ENCODE measurements around the gene PTPRJ.

The PTPRJ gene

DNA sequence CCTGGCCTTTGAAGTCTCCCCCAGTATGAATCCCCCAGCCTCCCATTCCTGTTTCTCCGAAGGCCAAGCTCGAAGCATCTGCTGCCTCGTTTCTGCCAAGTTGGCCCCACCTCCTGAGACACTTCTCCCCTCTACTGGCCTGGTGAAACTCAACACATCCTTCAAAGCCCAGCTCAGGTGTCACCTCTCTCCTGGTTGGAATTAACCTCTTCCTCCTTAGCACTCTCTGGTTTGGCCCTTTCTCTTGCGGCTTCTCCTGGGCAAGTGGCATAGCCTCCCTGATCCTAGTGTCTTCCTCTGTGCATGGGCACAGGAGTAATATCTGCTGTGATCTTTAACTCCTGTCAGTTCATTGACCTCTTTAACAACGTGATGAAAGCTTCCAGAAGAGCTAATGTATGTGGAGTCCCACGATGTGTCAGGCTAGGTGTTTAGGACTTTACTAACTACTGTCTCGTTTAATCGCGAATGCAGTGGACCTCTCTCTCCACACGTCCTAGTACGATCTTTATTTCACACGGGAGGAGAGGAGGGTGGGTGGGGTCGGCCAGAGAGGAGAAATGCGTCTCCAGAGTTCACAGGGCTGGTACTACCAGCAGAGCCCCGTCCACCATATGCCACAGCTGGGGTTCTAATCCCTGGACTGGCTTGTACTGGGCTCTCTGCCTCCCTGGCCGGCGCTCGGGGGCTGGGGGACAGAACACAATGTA lies 826 bp upstream of the PTPRJ start:
- Mint-ChIP-seq H3K4me1 (peaks cover 16% of the 10 kb centered on the region), H3K9me3 (no peaks in the 10 kb centered on the region), H3K27me3 (ENCODE audit: low read depth) (peaks cover 14% of the 10 kb centered on the region), H3K36me3 (ENCODE audit: low read depth) (no peaks in the 10 kb centered on the region), H3K4me3 (peak overlapping the region; percentile 67 to 76 (median 76)), H3K27ac (peak overlapping the region; percentile 6 to 36 (median 21))
- TF ChIP-seq, protein P1, sequence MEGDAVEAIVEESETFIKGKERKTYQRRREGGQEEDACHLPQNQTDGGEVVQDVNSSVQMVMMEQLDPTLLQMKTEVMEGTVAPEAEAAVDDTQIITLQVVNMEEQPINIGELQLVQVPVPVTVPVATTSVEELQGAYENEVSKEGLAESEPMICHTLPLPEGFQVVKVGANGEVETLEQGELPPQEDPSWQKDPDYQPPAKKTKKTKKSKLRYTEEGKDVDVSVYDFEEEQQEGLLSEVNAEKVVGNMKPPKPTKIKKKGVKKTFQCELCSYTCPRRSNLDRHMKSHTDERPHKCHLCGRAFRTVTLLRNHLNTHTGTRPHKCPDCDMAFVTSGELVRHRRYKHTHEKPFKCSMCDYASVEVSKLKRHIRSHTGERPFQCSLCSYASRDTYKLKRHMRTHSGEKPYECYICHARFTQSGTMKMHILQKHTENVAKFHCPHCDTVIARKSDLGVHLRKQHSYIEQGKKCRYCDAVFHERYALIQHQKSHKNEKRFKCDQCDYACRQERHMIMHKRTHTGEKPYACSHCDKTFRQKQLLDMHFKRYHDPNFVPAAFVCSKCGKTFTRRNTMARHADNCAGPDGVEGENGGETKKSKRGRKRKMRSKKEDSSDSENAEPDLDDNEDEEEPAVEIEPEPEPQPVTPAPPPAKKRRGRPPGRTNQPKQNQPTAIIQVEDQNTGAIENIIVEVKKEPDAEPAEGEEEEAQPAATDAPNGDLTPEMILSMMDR (IDR thresholded peaks at IDR 0.05; ENCODE audit: unreplicated experiment in 3 of 3), result no peak

DNA sequence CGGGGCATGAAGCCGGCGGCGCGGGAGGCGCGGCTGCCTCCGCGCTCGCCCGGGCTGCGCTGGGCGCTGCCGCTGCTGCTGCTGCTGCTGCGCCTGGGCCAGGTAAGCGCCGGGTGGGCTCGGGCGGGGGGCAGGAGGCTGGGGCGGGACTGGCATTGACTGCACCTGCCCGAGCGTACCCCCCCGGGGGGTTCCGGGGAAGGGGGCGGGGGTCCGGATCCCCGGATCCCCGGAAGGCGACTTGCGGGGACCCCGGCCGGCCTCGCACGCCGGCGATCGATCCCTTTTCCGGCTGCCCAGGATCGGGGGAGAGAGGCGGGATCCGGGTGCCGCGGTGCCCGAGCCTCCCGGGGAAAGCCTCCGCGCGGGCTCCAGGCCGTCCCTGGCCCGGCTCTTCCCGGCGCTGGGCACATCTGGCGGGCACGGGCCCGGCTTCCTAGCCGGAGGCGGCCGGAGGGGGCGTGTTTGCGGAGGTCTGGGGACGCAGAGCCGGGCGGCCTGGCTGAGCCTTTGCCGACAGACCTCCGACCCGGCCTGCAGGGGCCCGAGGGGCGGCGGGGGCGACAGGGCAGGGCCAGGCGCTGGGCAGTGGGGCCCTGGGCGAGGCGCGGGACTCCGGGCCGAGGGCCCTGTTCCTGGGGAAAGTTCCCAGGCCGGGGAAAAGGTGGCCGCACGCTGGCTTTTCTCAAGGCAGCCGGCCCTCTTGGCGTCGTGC lies 705 bp downstream of the PTPRJ start:
- Mint-ChIP-seq H3K4me1 (peaks cover 15% of the 10 kb centered on the region), H3K27me3 (ENCODE audit: low read depth) (peaks cover 11% of the 10 kb centered on the region), H3K9me3 (no peaks in the 10 kb centered on the region), H3K36me3 (ENCODE audit: low read depth) (no peaks in the 10 kb centered on the region), H3K27ac (no peak overlapping the region), H3K4me3 (peak overlapping the region; percentile 78 to 87 (median 86))
- TF ChIP-seq, protein P1 (IDR thresholded peaks at IDR 0.05; ENCODE audit: unreplicated experiment in 3 of 3), result peak in 2 of 3 experiments; percentile 12 to 28

DNA sequence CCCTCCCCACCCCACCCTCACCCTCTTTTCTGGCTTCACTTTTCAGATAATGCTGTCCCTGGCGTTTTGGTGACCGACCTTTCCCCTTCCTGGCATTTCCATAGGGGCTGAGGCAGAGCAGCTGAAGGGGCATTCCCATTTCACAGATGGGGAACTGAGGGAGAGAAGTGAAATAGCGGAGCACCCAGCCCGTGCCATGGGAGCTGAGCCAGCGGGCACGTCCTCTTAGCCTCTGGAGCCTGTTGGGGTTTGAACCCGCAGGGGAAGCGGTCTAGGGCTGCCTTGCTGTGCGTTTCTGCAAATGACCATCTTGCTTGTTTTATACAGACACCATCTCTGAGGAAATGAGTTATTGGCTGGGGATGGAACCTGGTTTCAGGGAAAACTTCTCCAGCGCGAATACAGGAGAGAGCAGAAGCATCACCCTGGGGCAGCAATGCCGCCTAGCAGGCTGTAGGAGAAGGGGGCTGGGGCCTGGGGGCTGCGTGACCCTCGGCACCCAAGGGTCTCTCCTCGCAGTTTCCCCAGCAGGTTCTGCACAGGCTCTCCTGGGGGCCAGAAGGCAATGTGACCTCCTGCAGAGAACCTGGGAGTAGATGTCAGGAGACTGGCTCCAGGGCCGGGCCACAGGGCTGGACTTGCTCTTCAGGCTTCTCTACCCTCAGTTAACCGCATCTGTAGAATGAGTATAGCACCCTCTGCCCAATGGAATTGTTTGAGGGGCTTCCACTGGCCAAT lies 1.5 kb downstream of the PTPRJ start:
- Mint-ChIP-seq H3K4me3 (peak overlapping the region; percentile 78 to 87 (median 86)), H3K9me3 (no peaks in the 10 kb centered on the region), H3K27ac (peak overlapping the region in 1 of 3 experiments; percentile 53), H3K27me3 (ENCODE audit: low read depth) (peaks cover 11% of the 10 kb centered on the region), H3K36me3 (ENCODE audit: low read depth) (no peaks in the 10 kb centered on the region), H3K4me1 (peaks cover 15% of the 10 kb centered on the region)
- TF ChIP-seq, protein P1 (IDR thresholded peaks at IDR 0.05; ENCODE audit: unreplicated experiment in 3 of 3), result no peak

DNA sequence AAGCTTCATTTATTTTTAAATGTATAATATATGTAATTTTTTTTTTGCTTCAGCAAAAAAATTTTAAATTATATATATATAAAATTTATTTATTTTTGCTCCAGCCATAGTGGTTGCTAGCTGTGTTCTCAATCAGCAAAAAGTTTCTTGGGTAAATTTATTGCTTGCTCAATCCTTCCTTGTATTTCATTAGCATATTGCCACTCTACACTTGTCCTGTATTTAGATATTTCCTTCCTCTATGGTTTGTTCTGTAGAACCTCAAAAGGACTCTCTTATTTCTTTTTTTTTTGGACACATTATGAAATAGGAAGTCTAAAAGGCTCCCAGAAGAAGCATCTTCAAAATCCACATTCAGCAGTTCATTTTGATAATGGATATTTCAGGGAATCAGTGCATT lies 2.3 kb downstream of the PTPRJ start:
- Mint-ChIP-seq H3K9me3 (no peaks in the 10 kb centered on the region), H3K27ac (no peak overlapping the region), H3K27me3 (ENCODE audit: low read depth) (peaks cover 11% of the 10 kb centered on the region), H3K4me3 (peak overlapping the region; percentile 70 to 87 (median 81)), H3K4me1 (peaks cover 15% of the 10 kb centered on the region), H3K36me3 (ENCODE audit: low read depth) (no peaks in the 10 kb centered on the region)
- TF ChIP-seq, protein P1 (IDR thresholded peaks at IDR 0.05; ENCODE audit: unreplicated experiment in 3 of 3), result no peak

DNA sequence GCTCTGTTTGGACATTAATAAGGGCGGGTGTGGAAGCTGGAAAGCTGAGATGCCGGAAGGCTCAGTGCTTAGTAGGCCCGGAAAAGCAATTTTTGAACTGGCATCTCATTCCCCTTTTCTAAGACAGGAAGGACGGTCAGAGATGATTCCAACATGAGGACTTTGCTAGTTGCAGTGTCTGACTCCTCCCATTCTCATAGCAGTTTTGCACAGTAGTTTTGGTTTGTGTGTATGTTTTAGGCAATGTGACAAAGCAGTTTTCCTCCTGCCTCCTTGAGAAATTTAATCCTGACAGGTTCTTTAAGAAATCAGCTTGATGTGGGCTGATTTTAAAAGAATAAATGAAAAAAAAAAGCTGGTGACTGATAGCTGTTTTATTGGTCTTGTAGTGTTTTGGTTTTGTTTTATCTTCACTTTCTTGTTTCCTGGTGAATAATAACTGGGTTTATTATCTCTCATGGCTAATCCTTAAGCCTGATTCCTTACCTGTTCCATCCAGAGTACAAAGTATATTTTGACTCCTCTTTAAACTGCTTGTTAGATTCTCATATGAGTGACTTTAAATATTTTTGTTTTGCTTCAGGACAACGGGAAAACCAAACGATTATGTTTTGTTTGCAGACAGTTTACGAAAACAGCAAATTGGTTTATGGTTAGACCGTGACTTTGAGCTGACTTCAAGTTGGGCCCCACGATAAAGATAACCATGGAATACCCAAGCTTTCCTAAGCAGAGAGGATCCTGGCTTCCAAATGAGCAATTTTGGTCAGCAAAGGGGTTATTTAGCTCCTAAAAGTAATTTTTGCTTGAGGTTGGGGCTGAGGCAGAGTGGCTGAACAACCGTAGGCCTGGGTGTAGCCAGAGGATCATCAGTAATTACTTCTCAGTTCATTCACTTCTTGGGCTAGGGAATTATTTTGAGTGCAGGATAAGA lies 3.4 kb downstream of the PTPRJ start:
- peak overlapping the region; percentile 72 to 84 (median 73) for H3K4me3 Mint-ChIP-seq

More for the DNA sequence above, 3.4 kb downstream of the PTPRJ start:
- TF ChIP-seq, protein P1 (IDR thresholded peaks at IDR 0.05; ENCODE audit: unreplicated experiment in 3 of 3), result no peak
- H3K9me3 Mint-ChIP-seq, result no peaks in the 10 kb centered on the region
- peaks cover 15% of the 10 kb centered on the region for H3K4me1 Mint-ChIP-seq
- H3K27me3 Mint-ChIP-seq (ENCODE audit: low read depth), result peaks cover 5% of the 10 kb centered on the region
- H3K27ac Mint-ChIP-seq, result peak overlapping the region; percentile 17 to 36 (median 26)
- H3K36me3 Mint-ChIP-seq (ENCODE audit: low read depth), result no peaks in the 10 kb centered on the region

Measured in nephron (organoid).